Measurements from ENCODE around the gene TMEM161B. TPM values are rescaled to one million over a fixed set of nuclear protein-coding genes. Genes with fewer than 3 reads are reported as not detected.

The TMEM161B gene
- total and polyA plus RNA-seq, 2 of the 13 experiments (the other 11 are each of a cell fraction or from before 2014, with no cell fraction given), result 15.0 to 22.1 TPM

DNA sequence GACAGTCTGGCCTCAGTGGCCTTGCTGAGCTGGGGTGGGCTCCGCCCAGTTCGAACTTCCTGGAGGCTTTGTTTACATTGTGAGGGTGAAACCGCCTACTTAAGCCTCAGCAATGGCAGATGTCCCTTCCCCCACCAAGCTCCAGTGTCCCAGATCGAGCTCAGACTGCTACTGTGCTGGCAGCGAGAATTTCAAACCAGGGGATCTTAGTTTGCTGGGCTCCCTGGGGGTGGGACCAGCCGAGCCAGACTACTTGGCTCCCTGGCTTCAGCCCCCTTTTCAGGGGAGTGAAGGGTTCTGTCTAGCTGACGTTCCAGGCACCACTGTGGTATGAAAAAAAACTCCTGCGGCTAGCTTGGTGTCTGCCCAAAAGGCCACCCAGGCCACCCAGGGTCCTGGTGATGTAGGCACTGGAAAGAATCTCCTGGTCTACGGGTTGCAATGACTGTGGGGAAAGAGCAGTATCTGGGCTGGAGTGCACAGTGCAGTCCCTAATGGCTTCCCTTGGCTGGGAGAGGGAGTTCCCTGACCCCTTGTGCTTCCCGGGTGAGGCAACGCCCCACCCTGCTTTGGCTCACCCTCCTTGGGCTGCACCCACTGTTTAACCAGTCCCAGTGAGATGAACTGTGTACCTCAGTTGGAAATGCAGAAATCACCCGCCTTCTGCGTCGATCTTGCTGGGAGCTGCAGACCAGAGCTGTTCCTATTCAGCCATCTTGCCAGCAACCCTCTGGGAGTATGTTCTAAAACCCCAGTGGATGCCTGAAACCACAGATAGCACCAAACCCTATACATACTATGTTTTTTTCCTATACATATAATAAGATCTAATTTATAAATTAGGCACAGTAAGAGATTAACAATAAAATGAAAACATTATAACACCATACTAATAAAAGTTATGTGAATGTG lies 95.5 kb downstream of the TMEM161B start (continued):
- TF ChIP-seq, protein P1, sequence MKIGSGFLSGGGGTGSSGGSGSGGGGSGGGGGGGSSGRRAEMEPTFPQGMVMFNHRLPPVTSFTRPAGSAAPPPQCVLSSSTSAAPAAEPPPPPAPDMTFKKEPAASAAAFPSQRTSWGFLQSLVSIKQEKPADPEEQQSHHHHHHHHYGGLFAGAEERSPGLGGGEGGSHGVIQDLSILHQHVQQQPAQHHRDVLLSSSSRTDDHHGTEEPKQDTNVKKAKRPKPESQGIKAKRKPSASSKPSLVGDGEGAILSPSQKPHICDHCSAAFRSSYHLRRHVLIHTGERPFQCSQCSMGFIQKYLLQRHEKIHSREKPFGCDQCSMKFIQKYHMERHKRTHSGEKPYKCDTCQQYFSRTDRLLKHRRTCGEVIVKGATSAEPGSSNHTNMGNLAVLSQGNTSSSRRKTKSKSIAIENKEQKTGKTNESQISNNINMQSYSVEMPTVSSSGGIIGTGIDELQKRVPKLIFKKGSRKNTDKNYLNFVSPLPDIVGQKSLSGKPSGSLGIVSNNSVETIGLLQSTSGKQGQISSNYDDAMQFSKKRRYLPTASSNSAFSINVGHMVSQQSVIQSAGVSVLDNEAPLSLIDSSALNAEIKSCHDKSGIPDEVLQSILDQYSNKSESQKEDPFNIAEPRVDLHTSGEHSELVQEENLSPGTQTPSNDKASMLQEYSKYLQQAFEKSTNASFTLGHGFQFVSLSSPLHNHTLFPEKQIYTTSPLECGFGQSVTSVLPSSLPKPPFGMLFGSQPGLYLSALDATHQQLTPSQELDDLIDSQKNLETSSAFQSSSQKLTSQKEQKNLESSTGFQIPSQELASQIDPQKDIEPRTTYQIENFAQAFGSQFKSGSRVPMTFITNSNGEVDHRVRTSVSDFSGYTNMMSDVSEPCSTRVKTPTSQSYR (CRISPR knock-in tag; IDR thresholded peaks at IDR 0.05; ENCODE audit: borderline replicate concordance), result peak; percentile 84
- TF ChIP-seq FOXA1 (IDR thresholded peaks at IDR 0.05), result no peak
- peak; percentile 91 for TF ChIP-seq FOXA1 (CRISPR knock-in tag; IDR thresholded peaks at IDR 0.05)
- TF ChIP-seq PHF8 (CRISPR knock-in tag; IDR thresholded peaks at IDR 0.05), result peak; percentile 26; the same call in 1 of the 2 replicates
- TF ChIP-seq HCFC1 (IDR thresholded peaks at IDR 0.05; ENCODE audit: low read depth, low read length), result no peak
- TF ChIP-seq SOX13 (IDR thresholded peaks at IDR 0.05), result no peak
- TF ChIP-seq SOX13 (CRISPR knock-in tag; conservative IDR thresholded peaks at IDR 0.05 in 1 of 2, IDR thresholded peaks at IDR 0.05 in 1 of 2), result 0 out of 4 replicates have a peak, but pooled peaks of 1 of the 2 experiments have one; percentile 13
- TF ChIP-seq HIVEP1 (CRISPR knock-in tag; IDR thresholded peaks at IDR 0.05), result 0 out of 2 replicates have a peak, but pooled peaks have one; percentile 22
- TF ChIP-seq POGK (CRISPR knock-in tag; conservative IDR thresholded peaks at IDR 0.05), result 0 out of 2 replicates have a peak, but pooled peaks have one; percentile 32
- TF ChIP-seq WIZ (CRISPR knock-in tag; IDR thresholded peaks at IDR 0.05), result 0 out of 2 replicates have a peak, but pooled peaks have one; percentile 26
- TF ChIP-seq ZNF274 (CRISPR knock-in tag; IDR thresholded peaks at IDR 0.05), result no peak
- no peak for TF ChIP-seq ZNF598 (CRISPR knock-in tag; IDR thresholded peaks at IDR 0.05; ENCODE audit: borderline replicate concordance)
- TF ChIP-seq PITX1 (CRISPR knock-in tag; IDR thresholded peaks at IDR 0.05), result peak; percentile 43; the same call in 1 of the 2 replicates
- TF ChIP-seq ZNF564 (CRISPR knock-in tag; IDR thresholded peaks at IDR 0.05), result peak; percentile 68; the same call in 1 of the 2 replicates
- TF ChIP-seq, protein P2, sequence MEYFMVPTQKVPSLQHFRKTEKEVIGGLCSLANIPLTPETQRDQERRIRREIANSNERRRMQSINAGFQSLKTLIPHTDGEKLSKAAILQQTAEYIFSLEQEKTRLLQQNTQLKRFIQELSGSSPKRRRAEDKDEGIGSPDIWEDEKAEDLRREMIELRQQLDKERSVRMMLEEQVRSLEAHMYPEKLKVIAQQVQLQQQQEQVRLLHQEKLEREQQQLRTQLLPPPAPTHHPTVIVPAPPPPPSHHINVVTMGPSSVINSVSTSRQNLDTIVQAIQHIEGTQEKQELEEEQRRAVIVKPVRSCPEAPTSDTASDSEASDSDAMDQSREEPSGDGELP (IDR thresholded peaks at IDR 0.05; ENCODE audit: borderline replicate concordance, low read depth), result no peak
- 0 out of 2 replicates have a peak, but pooled peaks have one; percentile 19 for TF ChIP-seq ZBTB38 (CRISPR knock-in tag; IDR thresholded peaks at IDR 0.05)
- TF ChIP-seq, protein P3, sequence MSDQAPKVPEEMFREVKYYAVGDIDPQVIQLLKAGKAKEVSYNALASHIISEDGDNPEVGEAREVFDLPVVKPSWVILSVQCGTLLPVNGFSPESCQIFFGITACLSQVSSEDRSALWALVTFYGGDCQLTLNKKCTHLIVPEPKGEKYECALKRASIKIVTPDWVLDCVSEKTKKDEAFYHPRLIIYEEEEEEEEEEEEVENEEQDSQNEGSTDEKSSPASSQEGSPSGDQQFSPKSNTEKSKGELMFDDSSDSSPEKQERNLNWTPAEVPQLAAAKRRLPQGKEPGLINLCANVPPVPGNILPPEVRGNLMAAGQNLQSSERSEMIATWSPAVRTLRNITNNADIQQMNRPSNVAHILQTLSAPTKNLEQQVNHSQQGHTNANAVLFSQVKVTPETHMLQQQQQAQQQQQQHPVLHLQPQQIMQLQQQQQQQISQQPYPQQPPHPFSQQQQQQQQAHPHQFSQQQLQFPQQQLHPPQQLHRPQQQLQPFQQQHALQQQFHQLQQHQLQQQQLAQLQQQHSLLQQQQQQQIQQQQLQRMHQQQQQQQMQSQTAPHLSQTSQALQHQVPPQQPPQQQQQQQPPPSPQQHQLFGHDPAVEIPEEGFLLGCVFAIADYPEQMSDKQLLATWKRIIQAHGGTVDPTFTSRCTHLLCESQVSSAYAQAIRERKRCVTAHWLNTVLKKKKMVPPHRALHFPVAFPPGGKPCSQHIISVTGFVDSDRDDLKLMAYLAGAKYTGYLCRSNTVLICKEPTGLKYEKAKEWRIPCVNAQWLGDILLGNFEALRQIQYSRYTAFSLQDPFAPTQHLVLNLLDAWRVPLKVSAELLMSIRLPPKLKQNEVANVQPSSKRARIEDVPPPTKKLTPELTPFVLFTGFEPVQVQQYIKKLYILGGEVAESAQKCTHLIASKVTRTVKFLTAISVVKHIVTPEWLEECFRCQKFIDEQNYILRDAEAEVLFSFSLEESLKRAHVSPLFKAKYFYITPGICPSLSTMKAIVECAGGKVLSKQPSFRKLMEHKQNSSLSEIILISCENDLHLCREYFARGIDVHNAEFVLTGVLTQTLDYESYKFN (CRISPR knock-in tag; conservative IDR thresholded peaks at IDR 0.05), result 0 out of 2 replicates have a peak, but pooled peaks have one; percentile 29

Measured in HepG2 (cell line).